CD4-positive, alpha-beta T cell treated with Interleukin-2 at 100 ng/mL for 4 hours (primary cell): Measurements from ENCODE around the gene TPRG1L.
"Not testable (repeated sequence)": the region's sequence is repeated elsewhere in the genome, so short reads cannot be mapped to it uniquely, and the experiment has no call there.

ENCODE experiments used
- DNase-seq: peaks from one replicate; pipeline ENCODE4 v3.0.0-alpha.2; 2020; ENCODE audit warnings: low spot score

The TPRG1L gene

DNA sequence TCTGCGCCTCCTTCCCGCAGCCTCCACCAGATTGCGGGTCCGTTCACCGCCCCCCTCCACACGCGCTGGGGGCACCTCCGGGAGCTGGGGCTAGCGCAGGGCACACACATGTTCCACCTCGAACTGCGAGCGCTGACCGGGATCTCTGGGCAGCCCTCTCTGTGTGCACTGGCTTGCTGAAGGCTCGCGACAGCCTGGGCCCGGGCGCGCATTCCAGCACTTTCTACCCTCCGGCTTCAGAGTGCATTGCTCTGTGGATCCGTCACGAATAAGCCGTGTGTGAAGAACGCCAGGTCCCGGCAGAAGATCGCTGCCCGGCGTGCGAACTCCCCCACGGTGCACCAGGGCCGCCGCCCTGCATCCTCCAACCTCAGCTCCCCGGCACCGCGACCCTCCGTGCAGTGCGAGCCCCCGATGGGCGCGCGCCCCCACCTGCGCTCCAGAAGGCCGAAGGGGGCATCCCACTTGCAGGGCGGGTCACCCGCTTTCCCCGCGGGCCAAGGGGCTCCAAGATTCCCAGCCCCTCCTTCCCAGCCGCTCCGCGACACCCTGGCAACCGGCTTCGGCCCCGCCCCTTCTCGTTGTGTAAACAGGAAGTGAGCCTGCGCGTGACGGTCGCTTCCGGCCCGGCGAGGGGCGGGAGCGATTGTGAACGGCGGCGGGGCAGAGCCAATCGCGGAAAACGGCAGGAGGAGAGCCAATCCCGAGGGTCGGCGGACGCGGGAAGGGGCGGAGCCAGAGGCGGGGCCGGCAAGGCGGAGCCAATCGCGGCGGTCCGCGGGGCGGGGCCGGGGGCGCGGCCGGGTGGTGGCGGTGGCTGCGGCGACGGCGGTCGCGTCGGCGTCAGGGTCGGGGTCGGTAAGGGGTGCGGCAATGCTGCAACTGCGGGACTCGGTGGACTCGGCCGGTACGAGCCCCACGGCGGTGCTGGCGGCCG is at the start of gene TPRG1L:
TPRG1L (plus strand) TSS at position 816 of the 937 bp plus-strand sequence; CDS start at position 874, 58 bp downstream.
- peak; percentile 98 for DNase-seq

DNA sequence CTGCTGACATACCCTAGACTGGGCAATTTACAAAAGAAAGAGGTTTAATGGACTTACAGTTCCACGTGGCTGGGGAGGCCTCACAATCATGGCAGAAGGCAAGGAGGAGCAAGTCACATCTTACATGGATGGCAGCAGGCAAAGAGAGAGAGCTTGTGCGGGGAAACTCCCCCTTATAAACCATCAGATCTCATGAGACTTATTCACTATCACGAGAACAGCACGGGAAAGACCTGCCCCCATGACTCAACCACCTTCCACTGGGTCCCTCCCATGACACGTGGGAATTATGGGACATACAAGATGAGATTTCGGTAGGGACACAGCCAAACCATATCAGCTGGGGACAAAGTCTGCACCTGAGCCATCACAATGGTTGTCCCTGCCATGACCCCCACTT is 49.3 kb upstream of the TPRG1L start:
- not testable (repeated sequence) for DNase-seq

DNA sequence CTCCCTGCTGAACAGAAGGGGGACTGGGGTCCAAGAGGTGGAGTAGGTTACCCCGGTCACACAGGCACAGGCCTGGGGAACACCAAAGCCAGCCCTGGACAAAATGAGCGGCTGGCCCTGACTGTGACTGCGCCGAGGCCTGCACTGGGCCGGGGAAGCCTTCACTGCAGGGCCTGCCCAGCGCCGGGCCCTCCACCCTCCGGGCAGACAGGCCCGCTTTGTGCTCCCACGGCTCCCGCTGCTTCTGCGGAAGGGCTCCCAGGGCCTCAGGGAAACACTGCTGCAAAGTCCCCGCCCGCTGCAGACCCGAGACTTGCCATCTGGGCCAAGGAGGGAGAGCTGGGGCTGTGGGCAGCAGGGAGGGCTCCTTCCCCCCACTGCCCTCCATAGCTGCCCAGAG is 48.8 kb upstream of the TPRG1L start:
- no peak for DNase-seq

DNA sequence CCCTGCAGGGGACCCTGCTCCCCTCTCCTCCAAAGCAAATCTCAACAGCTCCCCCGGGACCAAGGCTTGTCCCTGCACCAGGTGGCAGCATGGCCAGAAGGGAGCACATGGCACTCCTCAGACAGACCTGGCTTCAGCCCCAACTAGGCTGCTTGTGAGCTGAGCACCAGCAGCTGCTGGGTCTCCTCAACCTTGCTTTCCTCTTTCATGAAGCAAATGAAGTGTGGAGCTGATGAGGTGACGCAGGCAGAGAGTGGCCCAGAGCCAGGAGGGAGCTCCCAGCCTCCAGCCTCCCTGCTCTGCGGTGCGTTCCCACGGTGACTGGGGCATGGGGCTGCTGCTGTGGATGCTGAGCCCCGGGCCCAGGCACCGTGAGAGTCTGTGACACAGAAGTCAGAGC is 47.5 kb upstream of the TPRG1L start:
- DNase-seq: no peak

DNA sequence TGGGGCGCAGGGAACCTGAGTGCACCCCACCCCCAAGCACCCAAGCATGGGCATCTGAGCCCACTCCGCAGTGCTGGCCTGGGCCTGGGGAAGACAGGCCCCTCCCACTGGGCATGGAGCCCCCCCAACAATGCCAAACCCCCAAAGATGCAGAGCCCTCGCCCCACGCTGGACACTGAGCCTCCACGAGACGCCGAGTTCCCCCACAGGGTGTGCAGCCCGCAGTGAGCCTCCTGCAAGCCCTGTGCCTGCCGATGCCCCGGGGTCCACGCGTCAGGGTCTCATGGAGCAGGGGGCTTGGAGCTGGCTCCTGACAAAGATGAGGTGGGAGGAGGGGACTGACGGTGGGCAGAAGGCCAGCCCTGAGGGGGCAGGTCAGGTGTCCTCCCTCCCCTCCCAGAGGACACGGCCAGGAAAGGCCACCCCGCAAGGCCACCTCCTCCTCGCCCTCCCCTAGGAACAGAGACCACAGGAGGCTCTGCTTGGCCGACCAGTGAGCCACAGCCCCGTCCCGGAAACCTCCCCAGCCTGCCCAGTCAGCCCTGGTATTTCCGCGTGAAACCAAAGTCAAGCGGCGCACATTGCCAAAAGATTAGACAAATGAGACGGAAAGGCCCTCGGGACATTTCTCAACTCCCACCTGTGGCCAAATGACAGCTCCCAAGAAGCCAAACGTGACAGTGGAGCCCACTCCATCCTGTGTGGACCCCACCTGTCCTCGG is 46.9 kb upstream of the TPRG1L start:
- no peak for DNase-seq

DNA sequence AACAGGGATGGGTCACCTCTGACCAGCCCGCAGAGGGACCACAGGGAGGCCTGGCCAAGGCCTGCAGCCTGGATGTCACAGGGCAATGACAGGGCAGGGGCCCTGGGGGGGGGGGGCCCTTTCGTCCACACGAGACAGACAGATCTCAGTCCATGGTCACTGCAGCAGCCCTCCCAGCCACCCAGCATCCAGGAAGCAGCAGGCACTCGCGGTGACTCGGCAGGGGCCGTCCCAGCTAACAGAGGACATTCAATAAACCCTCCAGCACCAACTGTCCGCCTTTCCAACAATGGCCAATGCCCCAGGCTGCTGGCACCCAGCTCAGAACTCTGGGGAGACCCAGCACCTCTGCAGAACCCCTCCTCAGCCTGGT is 46.4 kb upstream of the TPRG1L start:
- DNase-seq: no peak

DNA sequence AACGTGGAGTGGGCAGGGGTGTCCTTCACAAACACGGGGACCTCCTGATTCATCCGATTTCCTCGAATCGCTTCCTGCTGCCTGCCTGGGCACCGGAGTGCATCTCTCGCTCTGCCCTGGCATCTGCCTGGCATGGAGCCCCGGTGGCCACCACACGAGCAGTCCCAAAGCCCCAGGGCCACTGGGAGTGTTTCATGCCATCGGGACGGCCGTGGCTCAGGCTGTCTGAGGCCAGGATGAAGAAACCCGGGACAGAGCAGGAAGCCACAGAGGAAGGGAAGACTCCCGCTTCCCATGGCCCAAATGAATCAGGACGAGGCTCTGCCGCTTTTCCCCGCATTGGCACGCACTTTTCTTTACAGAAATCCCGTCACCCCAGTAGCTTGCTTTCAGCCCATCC is 45.9 kb upstream of the TPRG1L start:
- DNase-seq: no peak

DNA sequence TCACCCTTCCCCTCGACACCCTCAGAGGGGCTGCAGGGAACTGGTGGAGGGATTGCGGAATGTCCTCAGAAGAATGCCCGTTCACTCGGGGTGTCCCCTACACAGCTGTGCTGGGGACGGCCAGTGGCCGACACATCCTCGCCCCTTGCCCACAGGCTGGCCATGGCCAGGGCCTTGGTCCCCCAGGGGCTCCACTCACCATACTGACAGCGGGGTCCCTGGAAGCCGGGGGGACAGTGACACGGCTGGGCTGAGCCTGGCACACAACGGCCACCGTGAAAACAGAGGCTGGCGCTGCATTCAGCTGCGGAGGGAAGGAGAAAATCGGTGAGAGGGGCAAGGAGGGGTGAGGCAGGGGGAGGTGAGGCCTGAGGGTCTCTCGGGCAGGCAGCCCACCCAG is 45.2 kb upstream of the TPRG1L start:
- no peak for DNase-seq

DNA sequence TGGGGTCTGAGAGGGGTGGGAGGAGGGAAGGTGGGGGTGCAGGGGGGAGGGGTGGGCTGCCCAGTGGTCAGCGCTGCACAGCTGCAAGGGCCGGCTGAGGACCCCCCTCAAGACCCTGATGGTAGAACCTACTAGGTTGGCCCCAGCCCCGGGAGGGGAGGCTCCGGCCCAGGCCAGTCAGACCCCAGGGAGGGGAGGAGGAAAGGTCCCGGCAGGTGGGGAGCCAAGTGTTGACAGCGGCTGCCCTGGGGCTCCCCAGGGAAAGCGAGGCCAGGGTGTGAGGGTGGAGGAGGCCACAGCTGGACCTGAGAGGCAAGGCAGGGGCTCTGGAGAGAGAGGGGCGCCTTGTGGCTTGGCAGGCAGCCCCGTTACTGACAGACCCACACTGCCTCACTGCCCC is 44.6 kb upstream of the TPRG1L start:
- DNase-seq: no peak

DNA sequence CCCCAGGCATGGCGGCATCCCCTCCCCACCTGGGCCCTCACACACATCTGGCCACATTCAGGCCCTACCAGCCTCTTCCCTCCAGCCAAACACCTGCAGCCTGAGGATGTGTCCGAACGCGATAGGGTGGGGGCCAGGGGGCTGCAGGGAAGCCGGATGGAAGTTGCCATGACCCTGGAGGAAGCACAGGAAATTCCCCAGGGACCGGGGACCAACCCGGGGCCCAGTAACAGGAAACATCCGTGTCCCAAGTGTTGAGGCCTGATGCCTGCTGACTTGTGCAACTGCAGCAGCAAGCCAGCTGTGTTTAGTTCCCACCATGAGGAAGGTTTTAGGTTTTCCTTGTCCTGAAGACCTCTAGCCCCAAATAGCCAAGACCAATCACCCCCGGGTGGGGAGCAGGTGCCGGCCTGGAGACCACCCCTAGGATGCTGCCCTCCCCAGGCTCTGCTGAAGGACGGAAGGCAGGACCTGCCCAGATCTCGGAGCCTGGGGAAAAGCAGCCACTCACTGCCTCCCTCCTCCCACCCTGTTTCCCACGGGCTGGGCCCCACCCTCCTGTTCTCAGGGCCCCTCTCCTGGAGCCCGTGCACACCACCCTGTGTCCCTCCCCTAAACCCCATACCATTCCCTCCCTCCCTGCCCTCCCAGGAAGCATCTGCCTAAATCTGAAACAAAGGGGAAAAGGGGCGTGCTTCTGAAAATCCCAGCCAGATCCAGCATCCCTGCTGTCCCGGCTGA is 43.3 kb upstream of the TPRG1L start:
- no peak for DNase-seq

DNA sequence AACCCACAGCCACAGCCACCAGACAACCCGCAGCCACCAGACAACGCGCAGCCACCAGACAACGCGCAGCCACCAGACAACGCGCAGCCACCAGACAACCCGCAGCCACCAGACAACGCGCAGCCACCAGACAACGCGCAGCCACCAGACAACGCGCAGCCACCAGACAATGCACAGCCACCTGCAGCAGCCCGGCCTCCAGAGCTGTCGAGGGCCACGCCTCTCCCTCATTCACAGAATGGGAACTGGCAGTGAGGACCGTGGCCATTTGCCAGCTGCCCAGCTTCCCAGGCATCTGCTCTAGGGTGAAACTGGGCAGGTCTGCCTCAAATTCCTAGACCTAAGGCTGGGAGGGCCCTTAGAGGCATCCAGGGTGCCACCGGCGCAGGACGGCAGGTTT is 41.1 kb upstream of the TPRG1L start:
- not testable (repeated sequence) for DNase-seq

DNA sequence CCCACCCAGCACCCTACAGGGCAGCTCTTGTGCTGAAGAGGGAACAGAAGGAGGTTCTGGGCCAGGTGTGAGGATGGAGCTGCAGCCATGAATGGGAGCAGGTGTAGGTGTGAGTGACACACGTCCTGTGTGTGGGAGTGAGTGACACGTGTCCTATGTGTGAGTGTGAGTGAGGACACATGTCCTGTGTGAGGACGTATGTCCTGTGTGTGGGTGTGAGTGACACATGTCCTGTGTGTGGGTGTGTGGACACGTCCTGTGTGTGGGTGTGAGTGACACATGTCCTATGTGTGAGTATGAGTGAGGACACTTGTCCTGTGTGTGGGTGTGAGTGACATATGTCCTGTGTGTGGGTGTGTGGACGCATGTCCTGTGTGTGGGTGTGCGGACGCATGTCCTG is 39.9 kb upstream of the TPRG1L start:
- no peak for DNase-seq

DNA sequence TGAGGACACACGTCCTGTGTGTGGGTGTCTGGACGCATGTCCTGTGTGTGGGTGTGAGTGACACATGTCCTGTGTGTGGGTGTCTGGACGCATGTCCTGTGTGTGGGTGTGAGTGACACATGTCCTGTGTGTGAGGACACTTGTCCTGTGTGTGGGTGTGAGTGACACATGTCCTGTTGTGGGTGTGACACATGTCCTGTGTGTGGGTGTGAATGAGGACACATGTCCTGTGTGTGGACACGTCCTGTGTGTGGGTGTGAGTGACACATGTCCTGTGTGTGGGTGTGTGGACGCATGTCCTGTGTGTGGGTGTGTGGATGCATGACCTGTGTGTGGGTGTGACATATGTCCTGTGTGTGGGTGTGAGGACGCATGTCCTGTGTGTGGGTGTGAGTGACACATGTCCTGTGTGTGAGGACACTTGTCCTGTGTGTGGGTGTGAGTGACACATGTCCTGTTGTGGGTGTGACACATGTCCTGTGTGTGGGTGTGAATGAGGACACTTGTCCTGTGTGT is 39.4 kb upstream of the TPRG1L start:
- not testable (repeated sequence) for DNase-seq

DNA sequence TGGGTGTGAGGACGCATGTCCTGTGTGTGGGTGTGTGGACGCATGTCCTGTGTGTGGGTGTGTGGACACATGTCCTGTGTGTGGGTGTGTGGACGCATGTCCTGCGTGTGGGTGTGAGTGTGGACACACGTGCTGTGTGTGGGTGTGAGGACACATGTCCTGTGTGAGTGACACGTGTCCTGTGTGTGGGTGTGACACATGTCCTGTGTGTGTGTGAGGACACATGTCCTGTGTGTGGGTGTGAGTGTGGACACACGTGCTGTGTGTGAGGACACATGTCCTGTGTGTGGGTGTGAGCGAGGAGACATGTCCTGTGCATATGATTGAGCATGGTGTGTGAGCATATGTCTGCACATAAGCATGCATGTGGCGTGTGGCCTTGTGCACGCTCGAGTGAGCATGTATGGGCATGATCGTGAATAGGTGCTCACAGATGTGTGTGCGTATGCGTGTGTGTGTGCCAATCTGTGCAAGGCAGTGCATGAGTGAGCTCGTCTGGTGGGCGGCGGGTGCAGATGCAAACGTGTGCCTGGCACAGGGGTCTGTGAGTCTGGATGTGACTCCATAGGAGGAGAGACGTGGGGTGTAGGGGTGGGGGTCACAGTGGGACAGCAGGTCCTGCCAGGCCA is 38.8 kb upstream of the TPRG1L start:
- no peak for DNase-seq

DNA sequence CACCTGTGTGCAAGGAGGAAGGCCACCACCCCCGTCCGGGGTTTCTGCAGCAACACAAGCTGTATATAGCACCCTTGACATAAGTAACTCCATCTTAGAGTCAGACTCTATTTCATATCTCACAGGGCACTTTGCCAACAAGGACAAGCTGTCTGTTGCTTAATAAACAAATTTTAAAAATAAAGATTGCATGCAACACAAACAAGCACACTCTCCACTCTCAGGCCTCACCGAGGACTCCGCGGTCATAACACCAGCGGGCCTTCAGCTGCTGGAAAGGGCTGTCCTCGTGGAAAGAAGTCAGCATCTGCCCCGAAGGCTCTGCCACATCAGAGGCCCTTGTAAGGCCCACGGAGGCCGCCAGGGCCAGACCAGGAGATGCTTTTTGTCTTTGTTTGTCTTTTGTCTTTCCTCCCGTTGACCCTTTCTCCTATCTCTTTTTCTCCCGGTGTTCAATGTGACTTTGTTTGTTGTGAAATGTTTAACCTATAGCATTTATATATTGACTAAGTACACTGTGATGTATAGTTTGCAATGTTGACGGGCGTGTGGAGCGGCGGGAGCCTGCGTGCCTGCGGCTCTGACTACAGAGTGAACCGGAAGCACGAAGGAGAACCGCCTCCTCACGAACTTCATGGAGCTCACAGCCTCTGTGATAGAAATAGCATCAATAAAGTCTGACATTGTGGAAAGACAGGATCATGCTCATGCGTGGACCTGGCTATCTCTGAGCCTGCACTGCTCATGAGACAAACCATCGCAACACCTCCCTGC is 37.6 kb upstream of the TPRG1L start:
- no peak for DNase-seq

DNA sequence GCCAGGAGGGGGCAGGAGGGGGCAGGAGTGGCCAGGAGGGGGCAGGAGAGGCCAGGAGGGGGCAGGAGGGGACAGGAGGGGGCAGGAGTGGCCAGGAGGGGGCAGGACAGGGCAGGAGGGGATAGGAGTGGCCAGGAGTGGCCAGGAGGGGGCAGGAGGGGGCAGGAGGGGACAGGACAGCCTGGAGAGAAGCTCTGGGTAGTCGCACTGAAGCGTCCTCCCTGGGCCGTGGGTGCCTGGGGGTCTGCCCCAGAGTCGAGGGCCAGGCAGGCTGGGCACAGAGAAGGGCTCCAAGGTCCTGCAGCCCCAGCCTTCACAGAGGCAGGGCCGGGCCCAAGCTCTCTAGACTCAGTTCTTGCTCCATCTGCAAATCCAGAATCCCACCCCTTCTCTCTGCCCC is 36.4 kb upstream of the TPRG1L start:
- DNase-seq: no peak

DNA sequence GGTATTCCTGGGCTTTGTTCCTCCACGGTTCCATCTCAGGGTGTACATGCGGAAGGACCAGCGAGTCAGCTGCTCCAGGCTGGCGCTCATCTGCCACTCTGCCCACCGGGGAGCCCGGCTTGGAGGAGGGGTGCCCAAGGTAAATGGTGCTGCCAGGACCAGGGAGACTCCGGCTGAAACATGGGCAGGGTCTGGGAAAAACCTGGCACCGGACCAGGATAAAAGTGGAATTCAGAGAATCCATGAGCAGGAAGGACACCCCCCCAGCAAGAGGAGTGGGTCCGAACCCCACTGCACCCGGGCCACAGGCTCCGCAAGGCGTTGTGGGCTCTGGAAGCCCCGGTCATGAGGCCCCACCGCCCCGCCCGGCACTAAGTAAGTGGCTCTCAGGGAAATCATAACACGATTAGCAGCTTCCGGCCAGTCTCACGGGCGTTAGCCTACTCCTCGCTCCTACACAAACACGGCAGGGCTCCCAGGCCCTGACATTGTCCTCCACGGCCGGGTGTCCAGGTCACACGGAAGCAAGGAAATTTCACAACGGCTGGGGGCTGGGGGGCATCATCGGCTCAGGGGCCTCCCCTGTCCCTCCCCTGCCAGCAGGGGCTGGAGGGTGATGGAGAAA is 34.6 kb upstream of the TPRG1L start:
- DNase-seq: no peak

DNA sequence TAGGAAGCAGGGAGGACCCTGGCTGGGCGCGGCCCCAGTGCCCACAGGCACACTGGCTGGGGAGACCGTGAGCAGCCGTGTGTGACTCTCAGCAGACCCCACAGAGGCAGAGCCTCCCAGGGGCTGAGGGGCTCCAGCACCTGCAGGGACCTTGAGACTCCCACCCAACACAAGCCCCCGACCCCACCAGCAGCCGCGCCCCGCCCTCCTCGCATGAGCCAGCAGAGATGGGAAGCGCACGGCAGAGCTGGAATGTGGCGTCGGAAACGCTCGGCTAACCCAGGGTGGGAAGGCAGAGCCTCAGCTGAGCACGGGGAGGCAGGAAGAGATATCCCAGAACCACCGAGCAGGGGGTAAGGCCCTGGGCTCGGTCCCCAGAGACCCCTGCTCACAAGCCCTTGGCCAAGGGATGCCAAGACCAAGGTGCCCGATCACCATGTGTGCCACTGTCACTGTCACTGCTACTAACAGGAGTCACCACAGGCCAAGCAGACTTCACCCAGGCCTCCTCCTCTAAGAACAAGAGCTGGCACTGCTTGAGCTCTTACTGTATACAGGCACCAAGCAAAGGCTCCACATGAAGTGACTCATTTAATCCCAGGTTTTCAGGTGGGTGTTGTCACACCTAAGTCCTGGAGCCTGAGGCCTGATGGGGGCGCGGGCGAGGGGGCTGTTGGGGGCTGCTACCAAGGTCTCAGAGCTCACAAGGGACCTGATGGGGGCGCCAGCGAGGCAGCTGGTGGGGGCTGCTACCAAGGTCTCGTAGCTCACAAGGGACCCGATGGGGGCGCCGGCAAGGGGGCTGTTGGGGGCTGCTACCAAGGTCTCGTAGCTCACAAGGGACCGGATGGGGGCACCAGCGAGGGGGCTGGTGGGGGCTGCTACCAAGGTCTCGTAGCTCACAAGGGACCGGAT is 33.6 kb upstream of the TPRG1L start:
- no peak for DNase-seq

DNA sequence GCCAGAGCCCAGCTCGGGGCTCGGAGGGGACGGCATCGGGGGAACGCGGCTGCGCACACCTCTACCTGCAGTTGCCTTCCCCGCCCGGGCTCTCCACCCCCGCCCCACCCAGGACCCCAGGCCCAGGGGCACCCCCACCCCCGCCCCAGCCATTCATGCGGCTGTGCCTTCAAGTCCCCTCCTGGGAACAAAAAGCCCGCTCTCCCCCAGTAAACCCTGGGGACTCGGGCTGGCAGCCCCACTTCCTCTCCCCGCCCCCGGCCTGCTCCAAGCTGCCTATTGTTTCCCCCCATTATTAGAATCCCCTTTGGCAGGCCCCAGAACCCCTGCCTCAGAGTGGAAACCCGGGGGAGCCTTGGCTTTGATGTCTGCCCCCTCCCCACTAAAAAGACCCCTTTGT is 31.5 kb upstream of the TPRG1L start:
- no peak for DNase-seq

DNA sequence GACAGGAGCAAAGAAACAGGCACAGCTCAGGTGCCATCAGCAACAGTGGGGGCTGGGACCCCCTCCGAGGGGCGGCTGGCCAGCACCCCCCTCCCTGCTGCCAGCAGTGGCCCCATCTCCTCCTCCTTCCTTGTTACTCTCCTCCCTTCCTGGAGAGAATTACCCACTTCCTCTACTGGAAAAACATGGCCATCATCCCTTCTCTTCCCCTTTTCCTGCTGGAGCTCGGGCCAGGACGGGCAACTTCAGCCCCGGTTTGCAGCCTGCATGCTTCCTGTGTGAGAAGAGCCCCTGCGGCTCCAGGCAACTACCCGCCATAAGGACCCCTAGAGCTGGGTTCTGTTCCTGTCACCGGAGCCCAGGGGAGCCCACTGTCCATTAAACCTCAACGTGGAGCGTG is 31.1 kb upstream of the TPRG1L start:
- no peak for DNase-seq
